22Rv1 (cell line): Measurements from ENCODE around the gene ATAD1.

Experiments
- CTCF ChIP-seq: fragments of 450-650 bp; IDR thresholded peaks from 2 replicates; pipeline ENCODE4 v1.5.1; 2017; ENCODE audit warnings: mild to moderate bottlenecking
- ZFX ChIP-seq: fragments of 450-650 bp; IDR thresholded peaks from 2 replicates; pipeline ENCODE4 v1.6.1; 2017; ENCODE audit warnings: antibody characterized with exemption, borderline replicate concordance

GRCh38 chr10:87751274-87751673 lies 66.8 kb downstream of the ATAD1 start:
- TF ChIP-seq CTCF (no peak), ZFX (no peak)
